K562 (cell line): ENCODE results near the gene FMNL2. TPM values are rescaled to one million over a fixed set of nuclear protein-coding genes. Genes with fewer than 3 reads are reported as not detected.

Experiments used
- ATAC-seq: fragments of 200-7000 bp; cut with Tn5 transposase; 3 replicates; pipeline ENCODE4 v1.9.1; 2020; ENCODE audit warnings: moderate library complexity
- BruUV-seq: library from RNA; stranded (reverse); fragments of 400-500 nt; replicated peaks from 2 replicates; lab custom pipeline; 2021; lab: Mats Ljungman, UMichigan
- CTCF ChIA-PET: fragments of 300-600 bp; formaldehyde crosslinking; extraction: SDS; loops from one replicate; lab custom pipeline; 2021; ENCODE audit warnings: low intra/inter-chr PET ratio; lab: Yijun Ruan, JAX
- POLR2A ChIA-PET: fragments of 300-600, 350-650 bp; sonication (Branson Sonifier 250); formaldehyde crosslinking; extraction: SDS; loops from one replicate; lab custom pipeline; 2021; ENCODE audit warnings: antibody characterized with exemption, inconsistent platforms; lab: Yijun Ruan, JAX
- DNase-seq, 4 experiments: peaks; one replicate each; pipeline versions ENCODE4 v3.0.0 to v3.0.0-alpha.2; 2011 to 2018; ENCODE audit warnings: low spot score in 3 of 4, mixed read lengths in 3 of 4; ENCODE audit errors: extremely low read depth in 1 of 4
- FAIRE-seq: peaks from 2 replicates; lab custom pipeline; 2011; peaks lifted over from hg19 to GRCh38; lab: Jason Lieb, UNC
- H2AFZ ChIP-seq: 2 replicates; pipeline ENCODE4 v1.6.0; 2011; ENCODE audit warnings: low read depth, low read length, control low read depth, inconsistent platforms
- H3K27ac ChIP-seq: fragments of 200-600 bp; 3 replicates; pipeline ENCODE4 v1.8.0; 2011; ENCODE audit warnings: low read depth, mild to moderate bottlenecking, control low read depth, inconsistent platforms, low read length, moderate library complexity, mixed read lengths; ENCODE audit errors: extremely low read depth
- H3K27me3 ChIP-seq, 2 experiments: fragments of 300-600 bp in 1 of 2; 2 replicates in 1 of 2; 3 replicates in 1 of 2; pipeline versions ENCODE4 v1.6.0 to v1.8.0; 2011; ENCODE audit warnings: inconsistent platforms in 2 of 2, low read length in 2 of 2, mild to moderate bottlenecking in 1 of 2, mixed read lengths in 1 of 2, moderate library complexity in 1 of 2; ENCODE audit not compliant: control insufficient read depth in 2 of 2, insufficient read depth in 2 of 2
- H3K36me3 ChIP-seq: fragments of 300-600 bp; 3 replicates; pipeline ENCODE4 v1.8.0; 2011; ENCODE audit warnings: mild to moderate bottlenecking, low read length, inconsistent platforms; ENCODE audit not compliant: control insufficient read depth, insufficient read depth
- H3K4me1 ChIP-seq, 2 experiments: fragments of 200-600 bp in 1 of 2; replicated peaks in 1 of 2; 2 replicates in 1 of 2; 3 replicates in 1 of 2; pipeline versions ENCODE4 v1.5.1 to v1.8.0; 2011; ENCODE audit warnings: inconsistent platforms in 2 of 2, low read length in 2 of 2, mild to moderate bottlenecking in 1 of 2, mixed read lengths in 1 of 2, moderate library complexity in 1 of 2; ENCODE audit not compliant: control insufficient read depth in 2 of 2, insufficient read depth in 2 of 2
- H3K4me2 ChIP-seq: 2 replicates; pipeline ENCODE4 v1.6.1; 2011; ENCODE audit warnings: low read length, control low read depth, inconsistent platforms, mixed read lengths; ENCODE audit not compliant: insufficient read depth
- H3K4me3 ChIP-seq: fragments of 200-600 bp; sonication (generic), shearing (Covaris generic); 2 replicates; pipeline ENCODE4 v1.5.1; 2016; ENCODE audit warnings: control low read depth, inconsistent platforms
- H3K79me2 ChIP-seq: fragments of 200-600 bp; 3 replicates; pipeline ENCODE4 v1.8.0; 2011; ENCODE audit warnings: low read length, inconsistent platforms; ENCODE audit not compliant: control insufficient read depth, insufficient read depth
- H3K9ac ChIP-seq, 2 experiments: 2 replicates each; pipeline versions ENCODE4 v1.6.0 to v1.6.1; 2011; ENCODE audit warnings: low read depth in 2 of 2, low read length in 2 of 2, control low read depth in 1 of 2, inconsistent platforms in 1 of 2, mild to moderate bottlenecking in 1 of 2, mixed read lengths in 1 of 2; ENCODE audit not compliant: insufficient read depth in 1 of 2
- H3K9me1 ChIP-seq: one replicate; pipeline ENCODE4 v1.6.0; 2011; ENCODE audit warnings: inconsistent platforms, mild to moderate bottlenecking, low read length, moderate library complexity; ENCODE audit not compliant: control insufficient read depth, insufficient read depth
- H3K9me3 ChIP-seq: replicated peaks from 2 replicates; pipeline ENCODE4 v1.5.1; 2011; ENCODE audit warnings: low read depth, low read length, inconsistent platforms; ENCODE audit not compliant: control insufficient read depth, insufficient read depth
- H4K20me1 ChIP-seq: replicated peaks from 2 replicates; pipeline ENCODE4 v1.6.1; 2011; ENCODE audit warnings: low read length, inconsistent platforms, mixed read lengths; ENCODE audit not compliant: control insufficient read depth, insufficient read depth
- BACH1 ChIP-seq: fragments of 200-800 bp; sonication (Bioruptor generic); IDR thresholded peaks from 2 replicates; pipeline ENCODE4 v1.6.1; 2016; ENCODE audit warnings: missing genetic modification characterization, missing compliant biosample characterization
- C11orf30 ChIP-seq: fragments of 450-650 bp; IDR thresholded peaks from 2 replicates; pipeline ENCODE4 v1.6.1; 2016; ENCODE audit warnings: low read depth, mild to moderate bottlenecking
- CAMTA2 ChIP-seq: fragments of 250-450 bp; sonication (Bioruptor Pico); conservative IDR thresholded peaks from 2 replicates; pipeline ENCODE4 v1.5.1; 2022
- CREB5 ChIP-seq: fragments of 250-450 bp; sonication (Bioruptor Pico); IDR thresholded peaks from 2 replicates; pipeline ENCODE4 v1.5.0; 2020; ENCODE audit warnings: mild to moderate bottlenecking
- DDX20 ChIP-seq: fragments of 450-650 bp; IDR thresholded peaks from 2 replicates; pipeline ENCODE4 v1.6.1; 2016; ENCODE audit warnings: missing genetic modification characterization, low read depth, mild to moderate bottlenecking, missing compliant biosample characterization, moderate library complexity
- RFX7 ChIP-seq: fragments of 250-450 bp; sonication (Bioruptor Pico); IDR thresholded peaks from 2 replicates; pipeline ENCODE4 v1.5.1; 2021; ENCODE audit warnings: mild to moderate bottlenecking
- SNRNP70 ChIP-seq: fragments of 200-400 bp; formaldehyde crosslinking; optimal IDR thresholded peaks from 2 replicates; pipeline ENCODE3; 2017; ENCODE audit warnings: low read depth, low read length
- SRSF3 ChIP-seq: fragments of 200-400 bp; formaldehyde crosslinking; IDR thresholded peaks from 2 replicates; pipeline ENCODE4 v1.6.1; 2016; ENCODE audit warnings: mild to moderate bottlenecking, low read length, moderate library complexity; ENCODE audit not compliant: insufficient read depth
- SRSF7 ChIP-seq: fragments of 200-400 bp; formaldehyde crosslinking; optimal IDR thresholded peaks from 2 replicates; pipeline ENCODE3; 2017; ENCODE audit warnings: mild to moderate bottlenecking, low read depth, low read length
- ZBTB5 ChIP-seq: fragments of 450-650 bp; IDR thresholded peaks from 2 replicates; pipeline ENCODE4 v1.6.1; 2017; ENCODE audit warnings: antibody characterized with exemption
- ZNF175 ChIP-seq: fragments of 200-800 bp; sonication (Bioruptor generic); IDR thresholded peaks from 2 replicates; pipeline ENCODE4 v1.6.1; 2016; ENCODE audit warnings: low read depth, mild to moderate bottlenecking, missing genetic modification characterization, missing compliant biosample characterization
- ZNF316 ChIP-seq: fragments of 450-650 bp; IDR thresholded peaks from 2 replicates; pipeline ENCODE4 v1.6.1; 2016
- ZNF644 ChIP-seq: fragments of 200-800 bp; sonication (Bioruptor generic); IDR thresholded peaks from 2 replicates; pipeline ENCODE4 v1.6.1; 2016; ENCODE audit warnings: low read depth, missing genetic modification characterization, missing compliant biosample characterization
- WGBS: fragments of 100-300 bp; shearing (Covaris generic); methylation state at CpG from one replicate; pipeline ENCODE4 v1.1.6; 2016; ENCODE audit warnings: low coverage, mixed read lengths; ENCODE audit not compliant: insufficient coverage; ENCODE audit errors: missing lambda C conversion rate; 5-methylcytosine and 5-hydroxymethylcytosine counted together
- in situ Hi-C: fragments of 300-500 bp; cut with MboI; formaldehyde crosslinking; loops from 4 replicates; pipeline ENCODE4 v1.15.0; 2018; ENCODE audit warnings: inconsistent platforms, mixed read lengths
- intact Hi-C: fragments of 100-400 bp; cut with micrococcal nuclease; formaldehyde crosslinking; loops from 2 replicates; pipeline ENCODE4 v1.14.2; 2022
- polyA plus RNA-seq, 8 experiments: library from polyadenylated mRNA; depleted of rRNA in 4 of 8; stranded (reverse) in 5 of 8; unstranded in 3 of 8; fragments of >200 nt; fragmentation: Nextera tagmentation in 2 of 8; fragmentation: Illumina TruSeq in 1 of 8; extraction: Ambion mirVana in 2 of 8; extraction: Trizol in 1 of 8; gene quantifications; 2 replicates each; pipeline versions ENCODE4 v1.2.1 to v1.2.3, GENCODE V29; 2011 to 2014; ENCODE audit warnings: inconsistent platforms in 1 of 8, missing spikeins in 1 of 8
- total RNA-seq, 7 experiments: library from RNA; depleted of rRNA in 6 of 7; stranded (reverse); fragments of >200 nt in 6 of 7; fragmentation: Illumina TruSeq in 2 of 7; extraction: Trizol in 2 of 7; gene quantifications; 2 replicates each; pipeline versions ENCODE4 v1.2.1 to v1.2.3, GENCODE V29; 2011 to 2021; ENCODE audit warnings: low replicate concordance in 1 of 7

FMNL2 gene
- total and polyA plus RNA-seq, 9 of the 15 experiments (the other 6 are each of a cell fraction or from before 2014, with no cell fraction given): 0.15 to 0.49 (median 0.24) TPM; not detected in 1

- no peak for TF ChIP-seq ZBTB5
- TF ChIP-seq RFX7: no peak
- no peak for TF ChIP-seq ZNF644 (tag)
- no peak for TF ChIP-seq BACH1 (tag)
Measured at GRCh38 chr2:152646264-152646663, 311.3 kb downstream of the FMNL2 start (continued).

GRCh38 chr2:152646775-152647174, 311.8 kb downstream of the FMNL2 start:
- ChIA-PET CTCF (no interaction called here), POLR2A (interaction anchor here (0.6 to 1.7 kb wide), 5 partner anchors 9 to 71 kb away, joined by 3 to 4 read pairs (median 4); partner anchors contain the start of gene ARL6IP6)
- Histone ChIP-seq H3K4me1 (no peaks in the 10 kb centered on the region), H3K4me3 (no peak overlapping the region), H3K9ac (no peak overlapping the region), H3K27me3 (no peaks in the 10 kb centered on the region), H3K9me3 (no peaks in the 10 kb centered on the region), H3K9me1 (no peaks in the 10 kb centered on the region), H2AFZ (no peak overlapping the region), H3K36me3 (peaks cover 5% of the 10 kb centered on the region; the same call in 1 of the 3 replicates), H3K4me2 (no peak overlapping the region), H4K20me1 (no peaks in the 10 kb centered on the region), H3K27ac (no peak overlapping the region), H3K79me2 (no peaks in the 10 kb centered on the region)
- TF ChIP-seq C11orf30: peak; percentile 28; the same call in 1 of the 2 replicates
- no peak for TF ChIP-seq DDX20 (tag)
- TF ChIP-seq CAMTA2 (CRISPR knock-in tag): no peak
- no peak for TF ChIP-seq SRSF7
- peak; percentile 32; the same call in 1 of the 2 replicates for TF ChIP-seq ZNF316
- no peak for TF ChIP-seq SNRNP70
- no peak for TF ChIP-seq ZNF175 (CRISPR knock-in tag)
- no peak for TF ChIP-seq CREB5
- TF ChIP-seq SRSF3: no peak
- WGBS: 72% methylated on average over 3 of the region's 3 CpGs
- no TSS peak for BruUV-seq
- DNase-seq: no peak
- intact Hi-C loops (no loop called here), in situ Hi-C loops (no loop called here)
- FAIRE-seq: no peak
- peak; percentile 11; the same call in 1 of the 3 replicates for ATAC-seq
